ENCODE results near the gene SSX3.
"Not testable (repeated sequence)": the region's sequence is repeated elsewhere in the genome, so short reads cannot be mapped to it uniquely, and the experiment has no call there.

SSX3 gene, protein sequence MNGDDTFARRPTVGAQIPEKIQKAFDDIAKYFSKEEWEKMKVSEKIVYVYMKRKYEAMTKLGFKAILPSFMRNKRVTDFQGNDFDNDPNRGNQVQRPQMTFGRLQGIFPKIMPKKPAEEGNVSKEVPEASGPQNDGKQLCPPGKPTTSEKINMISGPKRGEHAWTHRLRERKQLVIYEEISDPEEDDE

GRCh38 chrX:48356315-48357094 lies at the start of gene SSX3:
SSX3 (minus strand) TSS chrX:48356703; CDS start chrX:48355249, 1,454 bp downstream.
- DNase-seq: not testable (repeated sequence)

DNA sequence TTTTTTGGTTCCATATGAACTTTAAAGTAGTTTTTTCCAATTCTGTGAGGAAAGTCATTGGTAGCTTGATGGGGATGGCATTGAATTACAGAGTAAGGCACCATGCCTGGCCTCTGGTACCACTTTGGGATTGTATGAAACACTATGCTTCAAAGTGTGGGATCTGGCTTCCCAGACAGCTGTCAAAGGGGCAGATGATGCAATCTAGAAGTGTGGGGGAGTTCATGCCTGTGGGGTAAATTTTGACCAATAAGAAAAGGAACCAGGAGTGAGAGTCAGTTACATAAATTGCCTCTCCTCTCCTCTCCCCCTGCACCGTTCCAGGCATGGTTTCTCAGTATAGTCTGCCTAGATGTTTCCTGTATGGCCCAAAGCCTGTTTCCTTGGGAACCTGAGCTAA lies 41.3 kb upstream of the SSX3 start:
- not testable (repeated sequence) for DNase-seq

DNA sequence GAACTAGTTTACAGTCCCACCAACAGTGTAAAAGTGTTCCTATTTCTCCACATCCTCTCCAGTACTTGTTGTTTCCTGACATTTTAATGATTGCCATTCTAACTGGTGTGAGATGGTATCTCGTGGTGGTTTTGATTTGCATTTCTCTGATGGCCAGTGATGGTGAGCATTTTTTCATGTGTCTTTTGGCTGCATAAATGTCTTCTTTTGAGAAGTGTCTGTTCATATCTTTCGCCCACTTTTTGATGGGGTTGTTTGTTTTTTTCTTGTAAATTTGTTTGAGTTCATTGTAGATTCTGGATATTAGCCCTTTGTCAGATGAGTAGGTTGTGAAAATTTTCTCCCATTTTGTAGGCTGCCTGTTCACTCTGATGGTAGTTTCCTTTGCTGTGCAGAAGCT lies 40.4 kb upstream of the SSX3 start:
- DNase-seq: not testable (repeated sequence)

DNA sequence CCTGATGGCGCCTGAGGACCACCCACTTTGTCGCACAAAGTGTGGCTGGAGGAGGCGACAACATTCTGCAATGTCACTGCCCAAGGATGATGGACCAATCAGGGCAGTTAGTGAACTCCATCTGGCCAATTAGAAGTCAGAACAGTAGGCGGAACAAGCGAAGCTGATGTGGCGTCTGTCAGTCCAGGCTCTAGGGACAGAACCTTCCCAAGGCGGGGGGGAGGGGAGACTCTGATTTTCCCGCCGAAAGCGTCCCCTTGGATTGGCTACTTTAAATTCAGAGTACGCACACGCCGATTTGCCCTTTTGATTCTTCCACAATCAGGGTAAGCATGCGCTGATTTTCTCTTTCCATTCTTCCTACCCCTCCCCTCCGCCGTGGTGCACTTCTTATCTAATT lies 26.7 kb upstream of the SSX3 start, which contains the start of gene SSX4:
SSX4 (plus strand) TSS at position 301 of the 400 bp plus-strand sequence. CDS start 515 bp downstream, outside the sequence.
- DNase-seq: not testable (repeated sequence)

- DNase-seq: not testable (repeated sequence)
Measured at GRCh38 chrX:48370408-48370807, 13.9 kb upstream of the SSX3 start.

GRCh38 chrX:48367717-48368408 lies 11.4 kb upstream of the SSX3 start:
- not testable (repeated sequence) for DNase-seq

GRCh38 chrX:48359281-48359680 lies 2.8 kb upstream of the SSX3 start:
- DNase-seq: not testable (repeated sequence)

- DNase-seq: no peak
Measured at GRCh38 chrX:48357681-48358080, 1.2 kb upstream of the SSX3 start.

DNA sequence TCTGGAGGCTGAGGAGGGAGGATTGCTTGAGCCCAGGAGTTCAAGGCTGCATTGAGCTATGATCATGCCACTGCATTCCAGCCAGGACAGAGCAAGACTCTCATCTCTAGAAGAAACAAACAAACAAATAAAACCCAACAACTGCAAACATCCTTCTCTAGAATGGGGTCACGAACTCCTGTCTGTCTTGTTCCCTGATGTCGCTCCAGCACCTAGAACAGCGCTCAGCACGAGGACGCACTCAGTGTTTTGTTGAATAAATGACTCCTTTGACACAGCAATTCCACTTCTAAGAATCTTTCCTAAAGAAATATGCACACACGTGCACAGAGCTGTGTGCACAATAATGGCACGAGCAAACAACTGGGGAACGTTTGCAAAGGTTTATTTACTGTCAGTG lies 10.4 kb downstream of the SSX3 start:
- not testable (repeated sequence) for DNase-seq

DNA sequence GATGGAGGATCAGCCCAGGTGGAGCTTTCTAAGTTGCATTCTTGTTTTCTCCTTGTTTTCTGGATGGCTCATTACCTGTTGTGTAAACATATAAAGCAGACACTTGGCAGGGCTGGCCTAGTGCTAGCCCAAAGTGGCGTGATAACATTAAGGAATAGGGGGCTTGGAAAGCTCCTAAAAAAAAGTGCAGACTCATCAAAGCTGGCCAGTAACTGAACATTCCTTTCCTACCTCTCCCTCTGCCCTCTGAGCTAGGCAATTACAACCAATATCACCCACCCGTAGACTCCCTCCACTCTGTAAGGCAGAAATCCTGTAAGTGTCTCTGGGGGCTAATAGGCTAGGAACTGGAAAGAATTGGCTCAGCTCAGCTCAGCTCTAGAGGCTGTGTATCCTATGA lies 42.5 kb downstream of the SSX3 start:
- DNase-seq: not testable (repeated sequence)

DNA sequence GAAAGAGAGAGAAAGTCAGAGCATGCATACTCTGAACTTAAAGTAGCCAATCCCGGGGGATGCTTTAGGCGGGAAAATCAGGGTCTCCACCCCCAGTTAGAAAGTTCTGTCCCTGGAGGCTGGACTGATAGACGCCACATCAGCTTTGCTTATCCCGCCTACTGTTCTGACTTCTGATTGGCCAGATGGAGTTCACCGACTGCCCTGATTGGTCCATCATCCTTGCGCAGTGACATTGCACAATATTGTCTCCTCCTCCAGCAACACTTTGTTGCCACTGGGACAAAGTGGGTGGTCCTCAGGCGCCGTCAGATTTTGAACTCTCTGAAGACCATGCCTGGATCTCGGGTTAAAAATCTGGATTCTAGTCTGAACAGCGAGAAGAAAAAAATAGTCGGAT lies 50.3 kb downstream of the SSX3 start:
- DNase-seq: no peak

All from anterior cingulate cortex (tissue), 58 donors.